Measurements from ENCODE around the gene SYT6. TPM values are rescaled to one million over a fixed set of nuclear protein-coding genes. Genes with fewer than 3 reads are reported as not detected.

The SYT6 gene
- total RNA-seq, 1 experiment from 2014 or later, result not detected

DNA sequence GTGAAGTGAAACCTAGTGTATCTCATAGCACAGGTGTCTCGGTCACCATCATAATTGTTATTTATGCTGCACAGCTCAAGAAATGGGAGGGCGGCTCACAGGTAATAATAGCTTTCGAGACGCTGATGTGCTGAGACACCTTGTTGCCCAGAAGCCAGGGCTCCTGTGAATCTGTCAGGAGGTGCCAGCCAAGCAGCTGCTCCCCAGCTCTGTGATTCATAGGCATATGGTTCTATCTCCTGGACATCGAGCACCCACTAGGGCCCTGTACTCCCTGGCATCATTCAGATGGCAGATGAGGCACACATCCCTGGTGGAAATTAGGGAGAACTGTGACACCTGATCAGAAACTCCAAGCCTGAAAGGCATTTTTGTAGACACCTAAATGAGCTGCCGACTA lies 53.5 kb downstream of the SYT6 start:
- ATAC-seq (no peak), DNase-seq (ENCODE audit: low read depth, low spot score) (no peak)
- Histone ChIP-seq H3K4me1 (ENCODE audit: control insufficient read depth in 1 of 2, insufficient read depth in 2 of 2, low read length in 2 of 2) (no peaks in the 10 kb centered on the region), H3K27ac (ENCODE audit: low read depth, low read length) (no peak overlapping the region), H3K9me3 (ENCODE audit: control insufficient read depth in 1 of 2, insufficient read depth in 1 of 2, low read depth in 1 of 2, low read length in 2 of 2) (no peaks in the 10 kb centered on the region), H3K9me2 (ENCODE audit: insufficient read depth) (no peaks in the 10 kb centered on the region), H4K20me1 (ENCODE audit: insufficient read depth) (no peaks in the 10 kb centered on the region), H3K79me2 (ENCODE audit: insufficient read depth, low read length) (no peaks in the 10 kb centered on the region), H3K9ac (ENCODE audit: low read length) (no peak overlapping the region), H3K27me3 (ENCODE audit: insufficient read depth, low read length) (peaks cover 36% of the 10 kb centered on the region), H3K36me3 (ENCODE audit: control insufficient read depth in 1 of 2, insufficient read depth in 2 of 2, low read length in 2 of 2) (no peaks in the 10 kb centered on the region), H3K4me3 (replicated peaks in 1 of 2; ENCODE audit: low read depth in 1 of 2, low read length in 2 of 2) (no peak overlapping the region), H3K4me2 (ENCODE audit: low read length) (no peak overlapping the region), H2AFZ (ENCODE audit: low read depth, low read length, poor library complexity, severe bottlenecking) (no peak overlapping the region)
- TF ChIP-seq ZBTB33 (IDR thresholded peaks at IDR 0.05; ENCODE audit: extremely low read depth, insufficient replicate concordance, low read length), result no peak
- TF ChIP-seq FOSL1 (IDR thresholded peaks at IDR 0.05; ENCODE audit: low read depth), result no peak
- BruUV-seq (replicated peaks), result no TSS peak
- ChIA-PET POLR2A (no interaction called here), RAD21 (ENCODE audit: low non-redundant PET in 1 of 2, low total read pairs in 2 of 2, uncharacterized antibody in 2 of 2, unreplicated experiment in 2 of 2) (no interaction called here), CTCF (no interaction called here)
- intact Hi-C loops (cut with micrococcal nuclease), result no loop called here

GRCh38 chr1:114099268-114099667 lies 54.4 kb downstream of the SYT6 start:
- Histone ChIP-seq H2AFZ (ENCODE audit: low read depth, low read length, poor library complexity, severe bottlenecking) (no peak overlapping the region), H3K27ac (ENCODE audit: low read depth, low read length) (no peak overlapping the region), H3K36me3 (ENCODE audit: control insufficient read depth in 1 of 2, insufficient read depth in 2 of 2, low read length in 2 of 2) (no peaks in the 10 kb centered on the region), H3K27me3 (ENCODE audit: insufficient read depth, low read length) (peaks cover 36% of the 10 kb centered on the region), H3K4me2 (ENCODE audit: low read length) (no peak overlapping the region), H3K4me1 (ENCODE audit: control insufficient read depth in 1 of 2, insufficient read depth in 2 of 2, low read length in 2 of 2) (no peaks in the 10 kb centered on the region), H3K79me2 (ENCODE audit: insufficient read depth, low read length) (no peaks in the 10 kb centered on the region), H3K9ac (ENCODE audit: low read length) (no peak overlapping the region), H4K20me1 (ENCODE audit: insufficient read depth) (no peaks in the 10 kb centered on the region), H3K9me2 (ENCODE audit: insufficient read depth) (no peaks in the 10 kb centered on the region), H3K9me3 (ENCODE audit: control insufficient read depth in 1 of 2, insufficient read depth in 1 of 2, low read depth in 1 of 2, low read length in 2 of 2) (no peaks in the 10 kb centered on the region), H3K4me3 (replicated peaks in 1 of 2; ENCODE audit: low read depth in 1 of 2, low read length in 2 of 2) (no peak overlapping the region)
- intact Hi-C loops (cut with micrococcal nuclease), result no loop called here
- DNase-seq (ENCODE audit: low read depth, low spot score), result no peak
- ChIA-PET POLR2A (no interaction called here), RAD21 (ENCODE audit: low non-redundant PET in 1 of 2, low total read pairs in 2 of 2, uncharacterized antibody in 2 of 2, unreplicated experiment in 2 of 2) (no interaction called here), CTCF (no interaction called here)
- ATAC-seq, result no peak
- TF ChIP-seq ZFX (IDR thresholded peaks at IDR 0.05) (no peak), RAD21 (IDR thresholded peaks at IDR 0.05; ENCODE audit: low read depth) (no peak), CBX3 (IDR thresholded peaks at IDR 0.05; ENCODE audit: low read depth) (no peak), EZH2phosphoT487 (IDR thresholded peaks at IDR 0.05; ENCODE audit: borderline replicate concordance) (no peak), ZBTB33 (IDR thresholded peaks at IDR 0.05; ENCODE audit: extremely low read depth, insufficient replicate concordance, low read length) (no peak), FOSL1 (IDR thresholded peaks at IDR 0.05; ENCODE audit: low read depth) (no peak), ZNF274 (IDR thresholded peaks at IDR 0.05; ENCODE audit: low read depth, low read length) (no peak), EGR1 (IDR thresholded peaks at IDR 0.05; ENCODE audit: low read depth) (no peak)
- no TSS peak for BruUV-seq (replicated peaks)
